ENCODE measurements around the gene FITM1.

DNA sequence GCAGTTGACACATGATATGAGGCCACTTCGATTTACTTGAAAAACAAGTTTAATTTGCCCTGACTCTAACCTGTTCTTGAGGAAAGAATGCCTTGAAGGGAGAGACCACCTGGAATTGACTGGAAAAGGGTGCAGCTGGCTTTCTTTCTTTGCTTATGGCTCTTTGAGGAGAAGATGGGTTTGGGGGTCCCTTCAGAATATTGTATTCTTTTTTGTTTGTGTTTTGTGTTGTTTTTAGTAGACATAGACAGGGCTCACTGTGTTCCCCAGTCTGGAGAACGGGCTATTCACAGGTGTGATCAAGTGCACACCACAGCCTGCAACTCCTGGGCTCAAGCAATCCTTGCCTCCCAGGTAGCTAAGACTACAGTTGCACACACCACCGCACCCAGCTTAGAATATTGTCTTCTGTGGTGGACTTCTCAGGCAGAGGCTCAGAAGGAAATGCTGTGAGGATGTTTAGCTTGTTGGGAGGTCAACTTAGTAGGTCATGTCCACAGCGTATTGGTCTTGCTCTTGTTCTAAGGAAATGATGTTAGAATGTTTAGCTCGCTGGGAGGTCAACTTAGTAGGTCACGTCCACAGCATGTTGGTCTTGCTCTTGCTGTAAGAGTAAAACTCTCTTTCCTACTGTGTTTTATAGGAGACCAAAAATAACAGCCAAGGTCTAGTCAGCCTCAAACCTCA is 14.2 kb upstream of the FITM1 start:
- TF ChIP-seq CTCF (IDR thresholded peaks at IDR 0.05), result no peak
- no peak for TF ChIP-seq POLR2A (IDR thresholded peaks at IDR 0.05)
- TF ChIP-seq POLR2AphosphoS5 (IDR thresholded peaks at IDR 0.05), result no peak
- TF ChIP-seq EP300 (IDR thresholded peaks at IDR 0.05), result no peak
